ENCODE data around the gene ZDHHC3. TPM values are rescaled to one million over a fixed set of nuclear protein-coding genes. Genes with fewer than 3 reads are reported as not detected.

The ZDHHC3 gene
- polyA plus RNA-seq, 1 of the 3 experiments (the other 2 are of a cell fraction): 60.7 TPM

DNA sequence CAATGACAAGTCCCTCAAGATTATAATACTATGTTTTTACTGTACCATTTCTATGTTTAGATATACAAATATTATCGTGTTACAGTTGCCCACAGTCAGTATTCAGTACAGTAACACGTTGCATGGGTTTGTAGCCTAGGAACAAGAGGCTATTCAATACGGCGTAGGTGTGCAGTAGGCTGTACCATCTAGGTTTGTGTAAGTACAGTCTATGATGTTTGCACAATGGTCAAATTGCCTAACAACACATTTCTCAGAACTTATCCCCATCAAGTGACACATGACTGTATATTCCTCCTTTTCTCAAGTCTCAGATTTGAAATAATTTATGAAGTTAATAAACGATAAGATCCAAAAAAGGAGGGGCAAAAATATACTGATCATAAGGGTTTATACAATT lies 21.7 kb downstream of the ZDHHC3 start:
- CTCF ChIA-PET: no interaction called here

GRCh38 chr3:44952689-44953088 lies 23.3 kb downstream of the ZDHHC3 start:
- no peak for DNase-seq
- no peak overlapping the region for H3K4me3 ChIP-seq (ENCODE audit: low read depth in 2 of 2, low read length in 1 of 2)
- H3K4me1 ChIP-seq (ENCODE audit: control insufficient read depth in 1 of 2, insufficient read depth in 2 of 2, low read depth in 1 of 2, low read length in 1 of 2): peaks cover 0 to 6% of the 10 kb centered on the region in 2 experiments; a peak in 2 of 4 replicates
- no peak overlapping the region for H2AFZ ChIP-seq (ENCODE audit: low read depth)
- no peaks in the 10 kb centered on the region for H3K9me2 ChIP-seq
- no peak overlapping the region for H3K4me2 ChIP-seq
- ChIA-PET CTCF (no interaction called here), POLR2A (no interaction called here)
- TF ChIP-seq MXI1 (IDR thresholded peaks at IDR 0.05; ENCODE audit: low read depth, low read length) (no peak), CTCF (IDR thresholded peaks at IDR 0.05) (no peak), GATA2 (CRISPR knock-in tag; IDR thresholded peaks at IDR 0.05) (no peak), GABPA (IDR thresholded peaks at IDR 0.05; ENCODE audit: low read depth) (no peak), REST (IDR thresholded peaks at IDR 0.05; ENCODE audit: low read depth, low read length) (no peak)
- TF ChIP-seq, protein P1, sequence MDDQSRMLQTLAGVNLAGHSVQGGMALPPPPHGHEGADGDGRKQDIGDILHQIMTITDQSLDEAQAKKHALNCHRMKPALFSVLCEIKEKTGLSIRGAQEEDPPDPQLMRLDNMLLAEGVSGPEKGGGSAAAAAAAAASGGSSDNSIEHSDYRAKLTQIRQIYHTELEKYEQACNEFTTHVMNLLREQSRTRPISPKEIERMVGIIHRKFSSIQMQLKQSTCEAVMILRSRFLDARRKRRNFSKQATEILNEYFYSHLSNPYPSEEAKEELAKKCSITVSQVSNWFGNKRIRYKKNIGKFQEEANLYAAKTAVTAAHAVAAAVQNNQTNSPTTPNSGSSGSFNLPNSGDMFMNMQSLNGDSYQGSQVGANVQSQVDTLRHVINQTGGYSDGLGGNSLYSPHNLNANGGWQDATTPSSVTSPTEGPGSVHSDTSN (IDR thresholded peaks at IDR 0.05): no peak
- no peaks in the 10 kb centered on the region; the same call in none of the 2 replicates for H3K79me2 ChIP-seq (ENCODE audit: insufficient read depth)
- 98% methylated on average over 3 of the region's 3 CpGs for WGBS (ENCODE audit: low lambda C conversion rate)
- no peaks in the 10 kb centered on the region for H3F3A ChIP-seq (replicated peaks; ENCODE audit: insufficient read depth)
- H3K27ac ChIP-seq (ENCODE audit: low read depth in 2 of 2, low read length in 1 of 2): no peak overlapping the region
- no peaks in the 10 kb centered on the region for H3K9me3 ChIP-seq
- H3K27me3 ChIP-seq (ENCODE audit: insufficient read depth): no peaks in the 10 kb centered on the region
- H3K9ac ChIP-seq: no peak overlapping the region
- peaks cover 4 to 13% of the 10 kb centered on the region in 2 experiments for H3K36me3 ChIP-seq (replicated peaks in 1 of 2; ENCODE audit: control insufficient read depth in 1 of 2, insufficient read depth in 2 of 2, low read length in 1 of 2)
- H4K20me1 ChIP-seq (ENCODE audit: insufficient read depth): no peaks in the 10 kb centered on the region

More for the DNA sequence above, 21.7 kb downstream of the ZDHHC3 start:
- Histone ChIP-seq H3K27me3 (ENCODE audit: insufficient read depth) (no peaks in the 10 kb centered on the region), H3K36me3 (replicated peaks in 1 of 2; ENCODE audit: control insufficient read depth in 1 of 2, insufficient read depth in 2 of 2, low read length in 1 of 2) (peaks cover 4 to 26% of the 10 kb centered on the region in 2 experiments), H3K79me2 (ENCODE audit: insufficient read depth) (no peaks in the 10 kb centered on the region; the same call in none of the 2 replicates), H3K9me3 (no peaks in the 10 kb centered on the region), H3K4me3 (ENCODE audit: low read depth in 2 of 2, low read length in 1 of 2) (no peak overlapping the region), H3F3A (replicated peaks; ENCODE audit: insufficient read depth) (no peaks in the 10 kb centered on the region), H3K9ac (no peak overlapping the region), H3K9me2 (no peaks in the 10 kb centered on the region), H3K27ac (ENCODE audit: low read depth in 2 of 2, low read length in 1 of 2) (no peak overlapping the region), H3K4me2 (no peak overlapping the region), H4K20me1 (ENCODE audit: insufficient read depth) (0 out of 2 replicates have a peak, but pooled peaks cover 1% of the 10 kb centered on the region), H2AFZ (ENCODE audit: low read depth) (no peak overlapping the region), H3K4me1 (ENCODE audit: control insufficient read depth in 1 of 2, insufficient read depth in 2 of 2, low read depth in 1 of 2, low read length in 1 of 2) (peaks cover 0 to 20% of the 10 kb centered on the region in 2 experiments; a peak in 2 of 4 replicates)
- POLR2A ChIA-PET: no interaction called here
- no peak for DNase-seq
- no peak for TF ChIP-seq EP300 (IDR thresholded peaks at IDR 0.05; ENCODE audit: borderline replicate concordance in 1 of 2, low read depth in 1 of 2, low read length in 1 of 2)
- TF ChIP-seq EZH2phosphoT487 (IDR thresholded peaks at IDR 0.05; ENCODE audit: borderline replicate concordance, low read depth): no peak
- no peak for TF ChIP-seq SIN3A (IDR thresholded peaks at IDR 0.05; ENCODE audit: borderline replicate concordance, low read depth, low read length)
- TF ChIP-seq FOSL2 (IDR thresholded peaks at IDR 0.05; ENCODE audit: borderline replicate concordance, low read depth): no peak
- TF ChIP-seq SMC3 (IDR thresholded peaks at IDR 0.05; ENCODE audit: low read depth, low read length): no peak
- TF ChIP-seq, protein P2, sequence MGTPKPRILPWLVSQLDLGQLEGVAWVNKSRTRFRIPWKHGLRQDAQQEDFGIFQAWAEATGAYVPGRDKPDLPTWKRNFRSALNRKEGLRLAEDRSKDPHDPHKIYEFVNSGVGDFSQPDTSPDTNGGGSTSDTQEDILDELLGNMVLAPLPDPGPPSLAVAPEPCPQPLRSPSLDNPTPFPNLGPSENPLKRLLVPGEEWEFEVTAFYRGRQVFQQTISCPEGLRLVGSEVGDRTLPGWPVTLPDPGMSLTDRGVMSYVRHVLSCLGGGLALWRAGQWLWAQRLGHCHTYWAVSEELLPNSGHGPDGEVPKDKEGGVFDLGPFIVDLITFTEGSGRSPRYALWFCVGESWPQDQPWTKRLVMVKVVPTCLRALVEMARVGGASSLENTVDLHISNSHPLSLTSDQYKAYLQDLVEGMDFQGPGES (IDR thresholded peaks at IDR 0.05; ENCODE audit: low read depth, low read length): no peak
- no peak for TF ChIP-seq RAD21 (IDR thresholded peaks at IDR 0.05; ENCODE audit: low read length)
- no peak for TF ChIP-seq ELF1 (IDR thresholded peaks at IDR 0.05)
- no peak for TF ChIP-seq CHD2 (IDR thresholded peaks at IDR 0.05; ENCODE audit: low read length, partially characterized antibody)
- no peak for TF ChIP-seq FOXJ3 (CRISPR knock-in tag; IDR thresholded peaks at IDR 0.05)
- TF ChIP-seq GATA2 (CRISPR knock-in tag; IDR thresholded peaks at IDR 0.05): no peak
- TF ChIP-seq POLR2AphosphoS5 (IDR thresholded peaks at IDR 0.05; ENCODE audit: low read depth, low read length): no peak
- no peak for TF ChIP-seq GABPA (IDR thresholded peaks at IDR 0.05; ENCODE audit: low read depth)
- no peak for TF ChIP-seq RFX5 (IDR thresholded peaks at IDR 0.05; ENCODE audit: low read length)
- TF ChIP-seq, protein P3, sequence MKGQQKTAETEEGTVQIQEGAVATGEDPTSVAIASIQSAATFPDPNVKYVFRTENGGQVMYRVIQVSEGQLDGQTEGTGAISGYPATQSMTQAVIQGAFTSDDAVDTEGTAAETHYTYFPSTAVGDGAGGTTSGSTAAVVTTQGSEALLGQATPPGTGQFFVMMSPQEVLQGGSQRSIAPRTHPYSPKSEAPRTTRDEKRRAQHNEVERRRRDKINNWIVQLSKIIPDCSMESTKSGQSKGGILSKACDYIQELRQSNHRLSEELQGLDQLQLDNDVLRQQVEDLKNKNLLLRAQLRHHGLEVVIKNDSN (IDR thresholded peaks at IDR 0.05; ENCODE audit: borderline replicate concordance, low read depth): no peak
- TF ChIP-seq USF2 (IDR thresholded peaks at IDR 0.05; ENCODE audit: borderline replicate concordance, low read depth, low read length): no peak
- TF ChIP-seq TAF1 (IDR thresholded peaks at IDR 0.05; ENCODE audit: borderline replicate concordance, low read depth, low read length): no peak
- TF ChIP-seq RXRA (IDR thresholded peaks at IDR 0.05; ENCODE audit: borderline replicate concordance, low read depth): no peak
- no peak for TF ChIP-seq RCOR1 (IDR thresholded peaks at IDR 0.05; ENCODE audit: low read length)
- TF ChIP-seq NFIC (IDR thresholded peaks at IDR 0.05; ENCODE audit: borderline replicate concordance): no peak
- 96% methylated on average over 5 of the region's 5 CpGs for WGBS (ENCODE audit: low lambda C conversion rate)
